HepG2 (cell line): ENCODE results near the gene MTIF2. TPM values are rescaled to one million over a fixed set of nuclear protein-coding genes. Genes with fewer than 3 reads are reported as not detected.

ENCODE experiments used
- ATRX ChIP-seq: sonication (generic); formaldehyde crosslinking; IDR thresholded peaks from 2 replicates; pipeline ENCODE4 v1.4.0; 2020; ENCODE audit warnings: missing genetic modification reagents, borderline replicate concordance
- BRD4 ChIP-seq: sonication (generic); formaldehyde crosslinking; IDR thresholded peaks from 2 replicates; pipeline ENCODE4 v1.4.0; 2020; ENCODE audit warnings: missing genetic modification reagents
- CSRNP1 ChIP-seq: sonication (generic); formaldehyde crosslinking; IDR thresholded peaks from 2 replicates; pipeline ENCODE4 v1.8.1; 2023; ENCODE audit warnings: mild to moderate bottlenecking, missing genetic modification reagents
- ETV6 ChIP-seq: sonication (generic); formaldehyde crosslinking; conservative IDR thresholded peaks from 2 replicates; pipeline ENCODE4 v1.4.0; 2020; ENCODE audit warnings: missing genetic modification reagents
- FOXJ3 ChIP-seq: sonication (generic); formaldehyde crosslinking; IDR thresholded peaks from 2 replicates; pipeline ENCODE4 v1.4.0; 2020; ENCODE audit warnings: missing genetic modification reagents, mild to moderate bottlenecking, borderline replicate concordance
- KDM6A ChIP-seq: IDR thresholded peaks from 2 replicates; pipeline ENCODE4 v1.6.1; 2016; ENCODE audit warnings: low read depth
- KMT2A ChIP-seq: sonication (generic); formaldehyde crosslinking; IDR thresholded peaks from 2 replicates; pipeline ENCODE4 v1.4.0; 2020; ENCODE audit warnings: missing genetic modification reagents
- MTERF4 ChIP-seq: sonication (generic); formaldehyde crosslinking; IDR thresholded peaks from 2 replicates; pipeline ENCODE4 v1.8.0; 2023; ENCODE audit warnings: mild to moderate bottlenecking, missing genetic modification reagents
- NFYC ChIP-seq: IDR thresholded peaks from 2 replicates; pipeline ENCODE4 v1.6.1; 2016; ENCODE audit warnings: missing genetic modification reagents, missing compliant biosample characterization
- NR2F1 ChIP-seq, 2 experiments: fragments of 450-650 bp in 1 of 2; formaldehyde crosslinking in 1 of 2; IDR thresholded peaks; 2 replicates each; pipeline versions ENCODE4 v1.5.0 to v1.6.1; 2016 to 2020; ENCODE audit warnings: mild to moderate bottlenecking in 1 of 2, missing compliant biosample characterization in 1 of 2, missing genetic modification reagents in 1 of 2, moderate library complexity in 1 of 2
- PLRG1 ChIP-seq: fragments of 450-650 bp; conservative IDR thresholded peaks from 2 replicates; pipeline ENCODE4 v1.6.1; 2016
- SUZ12 ChIP-seq: fragments of 150-350 bp; IDR thresholded peaks from 2 replicates; pipeline ENCODE4 v1.6.1; 2014; ENCODE audit warnings: low read depth, low read length
- TP53 ChIP-seq: sonication (generic); formaldehyde crosslinking; conservative IDR thresholded peaks from 2 replicates; pipeline ENCODE4 v1.4.0; 2020; ENCODE audit warnings: missing genetic modification reagents
- ZBTB7B ChIP-seq: sonication (generic); formaldehyde crosslinking; IDR thresholded peaks from 2 replicates; pipeline ENCODE4 v1.4.0; 2020; ENCODE audit warnings: missing genetic modification reagents
- ZC3H4 ChIP-seq: sonication (generic); formaldehyde crosslinking; IDR thresholded peaks from 2 replicates; pipeline ENCODE4 v1.4.0; 2020; ENCODE audit warnings: missing genetic modification reagents, borderline replicate concordance
- ZEB1 ChIP-seq: IDR thresholded peaks from 2 replicates; pipeline ENCODE4 v1.6.1; 2012; ENCODE audit warnings: mild to moderate bottlenecking, low read depth, inconsistent platforms; ENCODE audit not compliant: insufficient replicate concordance
- ZNF382 ChIP-seq: sonication (generic); formaldehyde crosslinking; IDR thresholded peaks from 2 replicates; pipeline ENCODE4 v1.5.0; 2020; ENCODE audit warnings: missing genetic modification reagents, mild to moderate bottlenecking, borderline replicate concordance
- ZNF432 ChIP-seq: sonication (generic); formaldehyde crosslinking; IDR thresholded peaks from 2 replicates; pipeline ENCODE4 v1.5.0; 2020; ENCODE audit warnings: missing genetic modification reagents, mild to moderate bottlenecking, borderline replicate concordance
- ZNF607 ChIP-seq: sonication (generic); formaldehyde crosslinking; IDR thresholded peaks from 2 replicates; pipeline ENCODE4 v1.5.1; 2020; ENCODE audit warnings: missing genetic modification reagents, mild to moderate bottlenecking, borderline replicate concordance
- ZNF646 ChIP-seq: sonication (generic); formaldehyde crosslinking; IDR thresholded peaks from 2 replicates; pipeline ENCODE4 v1.9.0; 2021; ENCODE audit warnings: mild to moderate bottlenecking, missing genetic modification reagents
- ZNF772 ChIP-seq: sonication (generic); formaldehyde crosslinking; IDR thresholded peaks from 2 replicates; pipeline ENCODE4 v1.5.0; 2020; ENCODE audit warnings: mild to moderate bottlenecking, missing genetic modification reagents
- ZSCAN30 ChIP-seq: sonication (generic); formaldehyde crosslinking; IDR thresholded peaks from 2 replicates; pipeline ENCODE4 v1.5.0; 2020; ENCODE audit warnings: mild to moderate bottlenecking, missing genetic modification reagents
- polyA plus RNA-seq, 8 experiments: library from polyadenylated mRNA; depleted of rRNA in 3 of 8; stranded (reverse) in 7 of 8; unstranded in 1 of 8; fragments of >200 nt; fragmentation: Illumina TruSeq in 4 of 8; extraction: Trizol in 4 of 8; gene quantifications; 2 replicates each; pipeline versions ENCODE4 v1.2.1 to v1.2.3, GENCODE V29; 2011 to 2016; ENCODE audit warnings: low read depth in 4 of 8, missing spikeins in 1 of 8, mixed read lengths in 1 of 8; ENCODE audit not compliant: insufficient read depth in 1 of 8
- total RNA-seq, 5 experiments: library from RNA; depleted of rRNA; stranded (reverse); fragments of >200 nt; fragmentation: Illumina TruSeq; extraction: Trizol; gene quantifications; 2 replicates each; pipeline ENCODE4 v1.2.3, GENCODE V29; 2016; ENCODE audit warnings: low read depth in 1 of 5

MTIF2 gene
- total and polyA plus RNA-seq, 2 of the 13 experiments (the other 11 are each of a cell fraction or from before 2014, with no cell fraction given) = 32.1 to 92.1 TPM

- TF ChIP-seq ZSCAN30 (CRISPR knock-in tag) (no peak), ZNF646 (CRISPR knock-in tag) (no peak), ZBTB7B (peak; percentile 90), PLRG1 (no peak), BRD4 (CRISPR knock-in tag) (peak; percentile 96; the same call in 1 of the 2 replicates), SUZ12 (no peak), KDM6A (no peak), ETV6 (CRISPR knock-in tag) (peak; percentile 89), NR2F1 (CRISPR knock-in tag; IDR thresholded peaks at IDR 0.05) (peak in 1 of 2 experiments; percentile 33; a peak in 1 of 4 replicates), ZEB1 (no peak), ZNF607 (CRISPR knock-in tag) (peak; percentile 95), ZNF432 (CRISPR knock-in tag) (no peak), MTERF4 (no peak), ZNF382 (CRISPR knock-in tag) (no peak), ZNF772 (peak; percentile 97), TP53 (CRISPR knock-in tag) (no peak), KMT2A (CRISPR knock-in tag) (peak; percentile 99), NFYC (CRISPR knock-in tag) (peak; percentile 38), CSRNP1 (CRISPR knock-in tag) (no peak), ZC3H4 (CRISPR knock-in tag) (peak; percentile 74; the same call in 1 of the 2 replicates), FOXJ3 (CRISPR knock-in tag) (0 out of 2 replicates have a peak, but pooled peaks have one; percentile 79), ATRX (CRISPR knock-in tag) (no peak)
These were observed 13.3 kb upstream of the MTIF2 start (continued) for GRCh38 chr2:55282110-55282917.
